OCI-LY7 (cell line): ENCODE results near the gene PKIB. TPM values are rescaled to one million over a fixed set of nuclear protein-coding genes. Genes with fewer than 3 reads are reported as not detected.

Source experiments
- BruUV-seq: library from RNA; stranded (reverse); fragments of 400-500 nt; replicated peaks from 2 replicates; lab custom pipeline; 2021; lab: Mats Ljungman, UMichigan
- CTCF ChIA-PET: fragments of 300-600 bp; sonication (Branson Sonifier 250); formaldehyde crosslinking; loops from one replicate; lab custom pipeline; 2022; ENCODE audit warnings: antibody characterized with exemption; ENCODE audit not compliant: unreplicated experiment; lab: Charles Lee
- POLR2A ChIA-PET: fragments of 300-600 bp; sonication (Branson Sonifier 250); formaldehyde crosslinking; loops from one replicate; lab custom pipeline; 2022; ENCODE audit warnings: antibody characterized with exemption; lab: Charles Lee
- DNase-seq: peaks from one replicate; pipeline ENCODE4 v3.0.0-alpha.2; 2015; ENCODE audit warnings: low spot score
- H2AFZ ChIP-seq: fragments of 200-600 bp; sonication (generic), shearing (Covaris generic); 2 replicates; pipeline ENCODE4 v1.6.1; 2014; ENCODE audit warnings: mild to moderate bottlenecking, antibody characterized with exemption, low read length, moderate library complexity
- H3K27ac ChIP-seq: fragments of 200-600 bp; sonication (generic); 2 replicates; pipeline ENCODE4 v1.5.1; 2014; ENCODE audit warnings: mixed run types, low read depth, mild to moderate bottlenecking, moderate library complexity, low read length, inconsistent platforms; ENCODE audit not compliant: poor library complexity, severe bottlenecking
- H3K36me3 ChIP-seq: fragments of 200-600 bp; sonication (generic); 2 replicates; pipeline ENCODE4 v1.6.1; 2014; ENCODE audit warnings: mild to moderate bottlenecking, antibody characterized with exemption, low read length, moderate library complexity, mixed read lengths; ENCODE audit not compliant: insufficient read depth
- H3K4me1 ChIP-seq: fragments of 200-600 bp; sonication (generic); 2 replicates; pipeline ENCODE4 v1.5.1; 2014; ENCODE audit warnings: mild to moderate bottlenecking, low read length; ENCODE audit not compliant: insufficient read depth, poor library complexity, severe bottlenecking
- H3K4me2 ChIP-seq: fragments of 200-600 bp; sonication (generic); 2 replicates; pipeline ENCODE4 v1.6.1; 2014; ENCODE audit warnings: mild to moderate bottlenecking, low read length
- H3K4me3 ChIP-seq: fragments of 200-600 bp; sonication (generic); 2 replicates; pipeline ENCODE4 v1.5.1; 2014; ENCODE audit warnings: mild to moderate bottlenecking, low read depth, low read length; ENCODE audit not compliant: poor library complexity, severe bottlenecking
- H3K79me2 ChIP-seq: fragments of 200-600 bp; sonication (generic); 2 replicates; pipeline ENCODE4 v1.6.1; 2016; ENCODE audit warnings: low read depth, mild to moderate bottlenecking, low read length, moderate library complexity, mixed read lengths; ENCODE audit not compliant: insufficient read depth
- H3K9me2 ChIP-seq: fragments of 200-600 bp; sonication (generic); 2 replicates; pipeline ENCODE4 v1.6.1; 2016; ENCODE audit warnings: mild to moderate bottlenecking, low read length, mixed read lengths; ENCODE audit not compliant: insufficient read depth
- H3K9me3 ChIP-seq: fragments of 200-600 bp; sonication (generic); 2 replicates; pipeline ENCODE4 v1.6.1; 2014; ENCODE audit warnings: mild to moderate bottlenecking, mixed run types, low read length, mixed read lengths
- H4K20me1 ChIP-seq: fragments of 200-600 bp; sonication (generic); 2 replicates; pipeline ENCODE4 v1.6.1; 2014; ENCODE audit warnings: mild to moderate bottlenecking, antibody characterized with exemption, low read length, moderate library complexity, mixed read lengths; ENCODE audit not compliant: insufficient read depth
- EZH2phosphoT487 ChIP-seq: fragments of 200-600 bp; sonication (generic); IDR thresholded peaks from 2 replicates; pipeline ENCODE4 v1.6.1; 2018; ENCODE audit warnings: low read depth, borderline replicate concordance, mild to moderate bottlenecking, mixed run types, antibody characterized with exemption, low read length, moderate library complexity, mixed read lengths
- intact Hi-C: fragments of 100-400 bp; cut with micrococcal nuclease; formaldehyde crosslinking; loops from one replicate; pipeline ENCODE4 v1.10.0; 2022; ENCODE audit not compliant: unreplicated experiment
- total RNA-seq, 2 experiments: library from RNA; depleted of rRNA in 1 of 2; stranded (reverse); fragments of >200 nt in 1 of 2; shearing (Covaris generic) in 1 of 2; gene quantifications; 2 replicates each; pipeline ENCODE4 v1.2.3, GENCODE V29; 2014 to 2022
- TF ChIP-seq, protein P1 (sequence below): fragments of 200-600 bp; sonication (generic); conservative IDR thresholded peaks from 2 replicates; pipeline ENCODE4 v1.5.1; 2014; ENCODE audit warnings: mild to moderate bottlenecking, antibody characterized with exemption, low read length, moderate library complexity, mixed read lengths

Gene PKIB
- total RNA-seq, 2 experiments from 2014 or later, result 0.46 TPM; not detected in 1

- no peak overlapping the region for H2AFZ ChIP-seq
- no peaks in the 10 kb centered on the region for H4K20me1 ChIP-seq
- no peak for DNase-seq
- H3K36me3 ChIP-seq, result no peaks in the 10 kb centered on the region
- no TSS peak for BruUV-seq
- no peak overlapping the region for H3K4me2 ChIP-seq
- no peak overlapping the region for H3K4me3 ChIP-seq
- H3K9me3 ChIP-seq, result no peaks in the 10 kb centered on the region
- H3K79me2 ChIP-seq, result no peaks in the 10 kb centered on the region
- H3K27ac ChIP-seq, result no peak overlapping the region
- ChIA-PET CTCF (no interaction called here), POLR2A (no interaction called here)
- H3K9me2 ChIP-seq, result no peaks in the 10 kb centered on the region
- no peak for TF ChIP-seq EZH2phosphoT487
- TF ChIP-seq, protein P1, sequence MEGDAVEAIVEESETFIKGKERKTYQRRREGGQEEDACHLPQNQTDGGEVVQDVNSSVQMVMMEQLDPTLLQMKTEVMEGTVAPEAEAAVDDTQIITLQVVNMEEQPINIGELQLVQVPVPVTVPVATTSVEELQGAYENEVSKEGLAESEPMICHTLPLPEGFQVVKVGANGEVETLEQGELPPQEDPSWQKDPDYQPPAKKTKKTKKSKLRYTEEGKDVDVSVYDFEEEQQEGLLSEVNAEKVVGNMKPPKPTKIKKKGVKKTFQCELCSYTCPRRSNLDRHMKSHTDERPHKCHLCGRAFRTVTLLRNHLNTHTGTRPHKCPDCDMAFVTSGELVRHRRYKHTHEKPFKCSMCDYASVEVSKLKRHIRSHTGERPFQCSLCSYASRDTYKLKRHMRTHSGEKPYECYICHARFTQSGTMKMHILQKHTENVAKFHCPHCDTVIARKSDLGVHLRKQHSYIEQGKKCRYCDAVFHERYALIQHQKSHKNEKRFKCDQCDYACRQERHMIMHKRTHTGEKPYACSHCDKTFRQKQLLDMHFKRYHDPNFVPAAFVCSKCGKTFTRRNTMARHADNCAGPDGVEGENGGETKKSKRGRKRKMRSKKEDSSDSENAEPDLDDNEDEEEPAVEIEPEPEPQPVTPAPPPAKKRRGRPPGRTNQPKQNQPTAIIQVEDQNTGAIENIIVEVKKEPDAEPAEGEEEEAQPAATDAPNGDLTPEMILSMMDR, result no peak
- no peaks in the 10 kb centered on the region for H3K4me1 ChIP-seq
- intact Hi-C loops, result no loop called here
Measured at GRCh38 chr6:122683989-122684651, 73.9 kb downstream of the PKIB start.

DNA sequence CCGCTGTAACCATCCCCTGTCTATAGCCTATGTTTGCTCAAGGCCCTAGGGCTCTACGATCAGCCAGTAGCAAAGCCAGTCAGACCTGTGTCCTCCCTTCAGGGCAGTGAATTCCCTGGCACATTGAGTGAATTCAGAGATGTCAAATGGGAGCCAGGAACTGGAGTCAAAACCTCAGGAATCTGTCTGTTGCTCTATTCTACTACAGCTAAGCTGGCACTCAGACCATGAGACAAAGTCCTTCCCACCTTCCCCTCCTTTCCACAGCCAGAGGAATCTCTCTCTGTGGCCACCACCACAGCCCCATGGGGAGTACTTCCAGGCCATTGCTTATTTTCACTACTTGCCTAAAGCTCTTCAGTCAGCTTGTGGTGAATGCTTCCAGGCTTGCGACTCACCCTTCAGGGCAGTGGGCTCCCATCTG is 82.0 kb downstream of the PKIB start:
- H2AFZ ChIP-seq, result no peak overlapping the region
- no peaks in the 10 kb centered on the region for H3K36me3 ChIP-seq
- H4K20me1 ChIP-seq, result no peaks in the 10 kb centered on the region
- H3K9me3 ChIP-seq, result no peaks in the 10 kb centered on the region
- BruUV-seq, result no TSS peak
- CTCF ChIA-PET, result no interaction called here
- H3K4me3 ChIP-seq, result no peak overlapping the region
- no peak overlapping the region for H3K4me2 ChIP-seq
- POLR2A ChIA-PET, result no interaction called here
- H3K4me1 ChIP-seq, result no peaks in the 10 kb centered on the region
- no peak overlapping the region for H3K27ac ChIP-seq
- intact Hi-C loops, result no loop called here
- DNase-seq, result no peak
- no peaks in the 10 kb centered on the region for H3K79me2 ChIP-seq
- TF ChIP-seq EZH2phosphoT487, result no peak
- TF ChIP-seq, protein P1, result no peak
- H3K9me2 ChIP-seq, result no peaks in the 10 kb centered on the region

- Histone ChIP-seq H3K9me3 (no peaks in the 10 kb centered on the region), H3K79me2 (no peaks in the 10 kb centered on the region), H3K36me3 (no peaks in the 10 kb centered on the region), H3K9me2 (no peaks in the 10 kb centered on the region), H2AFZ (no peak overlapping the region), H3K4me3 (no peak overlapping the region), H3K27ac (no peak overlapping the region), H3K4me1 (no peaks in the 10 kb centered on the region), H4K20me1 (no peaks in the 10 kb centered on the region), H3K4me2 (no peak overlapping the region)
- DNase-seq, result no peak
- POLR2A ChIA-PET, result no interaction called here
- CTCF ChIA-PET, result no interaction called here
- no peak for TF ChIP-seq EZH2phosphoT487
- TF ChIP-seq, protein P1, result no peak
- BruUV-seq, result no TSS peak
- intact Hi-C loops, result no loop called here
Measured at GRCh38 chr6:122692807-122693580, 82.8 kb downstream of the PKIB start.
